OCI-LY7 (cell line): ENCODE measurements around the gene PTTG2. TPM values are rescaled to one million over a fixed set of nuclear protein-coding genes. Genes with fewer than 3 reads are reported as not detected.

Experiments
- BruUV-seq: library from RNA; stranded (reverse); fragments of 400-500 nt; replicated peaks from 2 replicates; lab custom pipeline; 2021; lab: Mats Ljungman, UMichigan
- CTCF ChIA-PET: fragments of 300-600 bp; sonication (Branson Sonifier 250); formaldehyde crosslinking; loops from one replicate; lab custom pipeline; 2022; ENCODE audit warnings: antibody characterized with exemption; ENCODE audit not compliant: unreplicated experiment; lab: Charles Lee
- POLR2A ChIA-PET: fragments of 300-600 bp; sonication (Branson Sonifier 250); formaldehyde crosslinking; loops from one replicate; lab custom pipeline; 2022; ENCODE audit warnings: antibody characterized with exemption; lab: Charles Lee
- DNase-seq: peaks from one replicate; pipeline ENCODE4 v3.0.0-alpha.2; 2015; ENCODE audit warnings: low spot score
- H2AFZ ChIP-seq: fragments of 200-600 bp; sonication (generic), shearing (Covaris generic); 2 replicates; pipeline ENCODE4 v1.6.1; 2014; ENCODE audit warnings: mild to moderate bottlenecking, antibody characterized with exemption, low read length, moderate library complexity
- H3K27ac ChIP-seq: fragments of 200-600 bp; sonication (generic); 2 replicates; pipeline ENCODE4 v1.5.1; 2014; ENCODE audit warnings: mixed run types, low read depth, mild to moderate bottlenecking, moderate library complexity, low read length, inconsistent platforms; ENCODE audit not compliant: poor library complexity, severe bottlenecking
- H3K36me3 ChIP-seq: fragments of 200-600 bp; sonication (generic); 2 replicates; pipeline ENCODE4 v1.6.1; 2014; ENCODE audit warnings: mild to moderate bottlenecking, antibody characterized with exemption, low read length, moderate library complexity, mixed read lengths; ENCODE audit not compliant: insufficient read depth
- H3K4me1 ChIP-seq: fragments of 200-600 bp; sonication (generic); 2 replicates; pipeline ENCODE4 v1.5.1; 2014; ENCODE audit warnings: mild to moderate bottlenecking, low read length; ENCODE audit not compliant: insufficient read depth, poor library complexity, severe bottlenecking
- H3K4me2 ChIP-seq: fragments of 200-600 bp; sonication (generic); 2 replicates; pipeline ENCODE4 v1.6.1; 2014; ENCODE audit warnings: mild to moderate bottlenecking, low read length
- H3K4me3 ChIP-seq: fragments of 200-600 bp; sonication (generic); 2 replicates; pipeline ENCODE4 v1.5.1; 2014; ENCODE audit warnings: mild to moderate bottlenecking, low read depth, low read length; ENCODE audit not compliant: poor library complexity, severe bottlenecking
- H3K79me2 ChIP-seq: fragments of 200-600 bp; sonication (generic); 2 replicates; pipeline ENCODE4 v1.6.1; 2016; ENCODE audit warnings: low read depth, mild to moderate bottlenecking, low read length, moderate library complexity, mixed read lengths; ENCODE audit not compliant: insufficient read depth
- H3K9me2 ChIP-seq: fragments of 200-600 bp; sonication (generic); 2 replicates; pipeline ENCODE4 v1.6.1; 2016; ENCODE audit warnings: mild to moderate bottlenecking, low read length, mixed read lengths; ENCODE audit not compliant: insufficient read depth
- H3K9me3 ChIP-seq: fragments of 200-600 bp; sonication (generic); 2 replicates; pipeline ENCODE4 v1.6.1; 2014; ENCODE audit warnings: mild to moderate bottlenecking, mixed run types, low read length, mixed read lengths
- H4K20me1 ChIP-seq: fragments of 200-600 bp; sonication (generic); 2 replicates; pipeline ENCODE4 v1.6.1; 2014; ENCODE audit warnings: mild to moderate bottlenecking, antibody characterized with exemption, low read length, moderate library complexity, mixed read lengths; ENCODE audit not compliant: insufficient read depth
- CTCF ChIP-seq: fragments of 200-600 bp; sonication (generic); conservative IDR thresholded peaks from 2 replicates; pipeline ENCODE4 v1.5.1; 2014; ENCODE audit warnings: mild to moderate bottlenecking, antibody characterized with exemption, low read length, moderate library complexity, mixed read lengths
- EZH2phosphoT487 ChIP-seq: fragments of 200-600 bp; sonication (generic); IDR thresholded peaks from 2 replicates; pipeline ENCODE4 v1.6.1; 2018; ENCODE audit warnings: low read depth, borderline replicate concordance, mild to moderate bottlenecking, mixed run types, antibody characterized with exemption, low read length, moderate library complexity, mixed read lengths
- intact Hi-C: fragments of 100-400 bp; cut with micrococcal nuclease; formaldehyde crosslinking; loops from one replicate; pipeline ENCODE4 v1.10.0; 2022; ENCODE audit not compliant: unreplicated experiment
- total RNA-seq, 2 experiments: library from RNA; depleted of rRNA in 1 of 2; stranded (reverse); fragments of >200 nt in 1 of 2; shearing (Covaris generic) in 1 of 2; gene quantifications; 2 replicates each; pipeline ENCODE4 v1.2.3, GENCODE V29; 2014 to 2022

Gene PTTG2
- total RNA-seq, 2 experiments from 2014 or later = 1.0 to 2.0 TPM

- intact Hi-C loops = no loop called here
- H2AFZ ChIP-seq = no peak overlapping the region
- CTCF ChIA-PET = no interaction called here
- POLR2A ChIA-PET = interaction anchor here (0.6 kb wide), 1 partner anchor 18 kb away, joined by 3 read pairs; no protein-coding TSS in a partner anchor
- no peaks in the 10 kb centered on the region for H3K9me2 ChIP-seq
- BruUV-seq = no TSS peak
- peaks cover 98% of the 10 kb centered on the region for H3K79me2 ChIP-seq
- peaks cover 64% of the 10 kb centered on the region for H3K4me1 ChIP-seq
- no peak overlapping the region for H3K27ac ChIP-seq
- no peak overlapping the region for H3K4me3 ChIP-seq
- H3K9me3 ChIP-seq = no peaks in the 10 kb centered on the region
- peaks cover 65% of the 10 kb centered on the region for H3K36me3 ChIP-seq
- TF ChIP-seq EZH2phosphoT487 (no peak), CTCF (no peak)
- H4K20me1 ChIP-seq = peaks cover 58% of the 10 kb centered on the region
- no peak for DNase-seq
- H3K4me2 ChIP-seq = peak overlapping the region; percentile 28
These were observed 49.2 kb downstream of the PTTG2 start for GRCh38 chr4:38009421-38009820.

- Histone ChIP-seq H4K20me1 (peaks cover 53% of the 10 kb centered on the region), H3K9me3 (no peaks in the 10 kb centered on the region), H3K4me3 (no peak overlapping the region), H3K4me1 (peaks cover 59% of the 10 kb centered on the region), H3K9me2 (no peaks in the 10 kb centered on the region), H2AFZ (no peak overlapping the region), H3K36me3 (peaks cover 70% of the 10 kb centered on the region), H3K4me2 (peak overlapping the region; percentile 28; the same call in 1 of the 2 replicates), H3K79me2 (peaks cover 95% of the 10 kb centered on the region), H3K27ac (no peak overlapping the region)
- POLR2A ChIA-PET = no interaction called here
- CTCF ChIA-PET = no interaction called here
- intact Hi-C loops = no loop called here
- BruUV-seq = no TSS peak
- TF ChIP-seq EZH2phosphoT487 (no peak), CTCF (no peak)
- no peak for DNase-seq
These were observed 49.8 kb downstream of the PTTG2 start for GRCh38 chr4:38009949-38010348.

Other genes with a start within 250 kb of the PTTG2 start
- gene PGM2, start 133.7 kb upstream of the PTTG2 start, total RNA-seq (2014; rRNA removed; shearing (Covaris generic)) = 52.7 and 67.4 TPM in 2 replicates
- 106 and 108 TPM in 2 replicates for gene PGM2, start 133.7 kb upstream of the PTTG2 start, total RNA-seq (2022)
- gene TBC1D1, start 69.3 kb upstream of the PTTG2 start, total RNA-seq (2014; rRNA removed; shearing (Covaris generic)) = 489 and 545 TPM in 2 replicates
- 539 and 754 TPM in 2 replicates for gene TBC1D1, start 69.3 kb upstream of the PTTG2 start, total RNA-seq (2022)